ENCODE results near the gene ANKRD50. TPM values are rescaled to one million over a fixed set of nuclear protein-coding genes. Genes with fewer than 3 reads are reported as not detected.
A peak's percentile ranks its signal among the peaks of the same experiment; 100 is the strongest.

Gene ANKRD50, protein sequence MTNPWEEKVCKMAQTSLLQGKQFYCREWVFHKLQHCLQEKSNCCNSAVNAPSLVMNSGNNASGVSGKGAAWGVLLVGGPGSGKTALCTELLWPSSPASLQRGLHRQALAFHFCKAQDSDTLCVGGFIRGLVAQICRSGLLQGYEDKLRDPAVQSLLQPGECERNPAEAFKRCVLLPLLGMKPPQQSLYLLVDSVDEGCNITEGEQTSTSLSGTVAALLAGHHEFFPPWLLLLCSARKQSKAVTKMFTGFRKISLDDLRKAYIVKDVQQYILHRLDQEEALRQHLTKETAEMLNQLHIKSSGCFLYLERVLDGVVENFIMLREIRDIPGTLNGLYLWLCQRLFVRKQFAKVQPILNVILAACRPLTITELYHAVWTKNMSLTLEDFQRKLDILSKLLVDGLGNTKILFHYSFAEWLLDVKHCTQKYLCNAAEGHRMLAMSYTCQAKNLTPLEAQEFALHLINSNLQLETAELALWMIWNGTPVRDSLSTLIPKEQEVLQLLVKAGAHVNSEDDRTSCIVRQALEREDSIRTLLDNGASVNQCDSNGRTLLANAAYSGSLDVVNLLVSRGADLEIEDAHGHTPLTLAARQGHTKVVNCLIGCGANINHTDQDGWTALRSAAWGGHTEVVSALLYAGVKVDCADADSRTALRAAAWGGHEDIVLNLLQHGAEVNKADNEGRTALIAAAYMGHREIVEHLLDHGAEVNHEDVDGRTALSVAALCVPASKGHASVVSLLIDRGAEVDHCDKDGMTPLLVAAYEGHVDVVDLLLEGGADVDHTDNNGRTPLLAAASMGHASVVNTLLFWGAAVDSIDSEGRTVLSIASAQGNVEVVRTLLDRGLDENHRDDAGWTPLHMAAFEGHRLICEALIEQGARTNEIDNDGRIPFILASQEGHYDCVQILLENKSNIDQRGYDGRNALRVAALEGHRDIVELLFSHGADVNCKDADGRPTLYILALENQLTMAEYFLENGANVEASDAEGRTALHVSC (N-terminal part only)
- 15.5 TPM for polyA plus RNA-seq (2013, experiment 1 of 2)
- polyA plus RNA-seq (2013, experiment 2 of 2), result 17.6 TPM

- Histone ChIP-seq H3K36me3 (ENCODE audit: insufficient read depth, low read length) (peaks cover 17% of the 10 kb centered on the region), H3K27me3 (ENCODE audit: insufficient read depth, low read length) (no peaks in the 10 kb centered on the region), H3K9ac (ENCODE audit: low read depth, low read length) (peak within 1 kb of the TSS; percentile 92), H3K4me1 (ENCODE audit: insufficient read depth, low read length) (peaks cover 49% of the 10 kb centered on the region), H3K9me3 (ENCODE audit: insufficient read depth, low read depth, low read length) (no peaks in the 10 kb centered on the region), H3K4me3 (ENCODE audit: low read length) (peak within 1 kb of the TSS; percentile 97), H3K27ac (ENCODE audit: low read depth, low read length) (peak within 1 kb of the TSS; percentile 97)
- under 1% methylated on average over 77 of the region's 85 CpGs for WGBS
Measured at GRCh38 chr4:124712372-124713184, at the start of gene ANKRD50. Gene ANKRD50 (minus strand): TSS chr4:124712732. CDS start chr4:124710511, 2,221 bp downstream.

GRCh38 chr4:124757126-124757525 is 44.6 kb upstream of the ANKRD50 start:
- H3K4me3 ChIP-seq (ENCODE audit: low read length), result no peak overlapping the region
- H3K27me3 ChIP-seq (ENCODE audit: insufficient read depth, low read length), result no peaks in the 10 kb centered on the region
- 95% methylated on average over 1 of the region's 1 CpG for WGBS
- no peaks in the 10 kb centered on the region for H3K36me3 ChIP-seq (ENCODE audit: insufficient read depth, low read length)
- H3K4me1 ChIP-seq (ENCODE audit: insufficient read depth, low read length), result no peaks in the 10 kb centered on the region
- no peak overlapping the region for H3K27ac ChIP-seq (ENCODE audit: low read depth, low read length)
- H3K9ac ChIP-seq (ENCODE audit: low read depth, low read length), result no peak overlapping the region
- no peaks in the 10 kb centered on the region for H3K9me3 ChIP-seq (ENCODE audit: insufficient read depth, low read depth, low read length)

DNA sequence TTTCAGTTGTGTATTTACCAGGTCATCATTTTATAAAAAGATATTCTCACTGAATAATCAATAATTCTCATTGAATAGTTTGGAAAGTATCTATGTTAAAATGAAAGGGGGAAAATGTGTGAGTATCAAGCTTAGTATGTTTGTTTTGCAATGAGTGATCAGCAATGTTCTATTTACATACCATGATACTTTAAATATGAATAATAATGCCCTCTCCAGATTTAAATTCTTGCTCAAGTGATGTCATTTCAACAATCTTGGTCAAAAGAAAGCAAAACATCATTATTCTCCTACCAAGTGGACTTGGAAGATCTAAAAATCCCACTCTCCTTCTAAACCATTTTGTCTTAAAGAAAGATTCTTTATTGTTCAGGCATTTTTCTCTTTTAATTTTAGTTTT is 42.1 kb upstream of the ANKRD50 start:
- Histone ChIP-seq H3K9me3 (ENCODE audit: insufficient read depth, low read depth, low read length) (no peaks in the 10 kb centered on the region), H3K4me1 (ENCODE audit: insufficient read depth, low read length) (no peaks in the 10 kb centered on the region), H3K4me3 (ENCODE audit: low read length) (no peak overlapping the region), H3K27me3 (ENCODE audit: insufficient read depth, low read length) (no peaks in the 10 kb centered on the region), H3K27ac (ENCODE audit: low read depth, low read length) (no peak overlapping the region), H3K9ac (ENCODE audit: low read depth, low read length) (no peak overlapping the region), H3K36me3 (ENCODE audit: insufficient read depth, low read length) (no peaks in the 10 kb centered on the region)

DNA sequence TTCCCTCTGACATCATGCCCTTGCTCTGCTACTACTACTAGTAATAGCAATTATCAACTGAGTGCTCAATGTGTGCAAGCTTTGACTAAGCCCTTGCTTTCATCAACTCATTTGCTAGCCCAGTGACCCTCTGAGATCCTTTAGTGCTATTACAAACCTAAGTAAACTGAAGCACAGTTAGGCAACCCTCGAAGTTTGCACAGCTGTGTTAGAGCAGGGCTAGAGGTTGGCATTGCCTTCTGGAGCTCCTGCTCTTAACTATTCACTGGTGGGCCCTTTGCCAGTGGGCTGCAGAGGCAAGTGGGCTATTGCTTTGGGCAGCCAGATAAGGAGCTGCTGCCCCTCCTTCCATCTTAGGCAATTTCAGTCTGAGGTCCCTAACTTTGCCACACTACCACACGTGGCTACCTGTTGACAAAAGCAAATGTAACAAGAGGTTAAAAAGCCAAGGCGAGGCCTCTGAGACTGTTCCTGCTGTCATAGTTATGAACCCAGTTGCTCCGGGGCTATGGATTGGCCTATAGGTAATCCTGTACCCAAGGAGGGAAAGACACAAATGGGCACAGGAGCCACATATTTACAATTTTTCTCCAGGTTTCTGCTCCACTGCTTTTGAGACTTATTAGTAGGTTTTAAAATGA is 41.5 kb upstream of the ANKRD50 start:
- Histone ChIP-seq H3K4me3 (ENCODE audit: low read length) (no peak overlapping the region), H3K9me3 (ENCODE audit: insufficient read depth, low read depth, low read length) (no peaks in the 10 kb centered on the region), H3K4me1 (ENCODE audit: insufficient read depth, low read length) (no peaks in the 10 kb centered on the region), H3K27ac (ENCODE audit: low read depth, low read length) (no peak overlapping the region), H3K36me3 (ENCODE audit: insufficient read depth, low read length) (no peaks in the 10 kb centered on the region), H3K27me3 (ENCODE audit: insufficient read depth, low read length) (no peaks in the 10 kb centered on the region), H3K9ac (ENCODE audit: low read depth, low read length) (no peak overlapping the region)
- 84% methylated on average over 4 of the region's 4 CpGs for WGBS

GRCh38 chr4:124749421-124749820 is 36.9 kb upstream of the ANKRD50 start:
- no peaks in the 10 kb centered on the region for H3K36me3 ChIP-seq (ENCODE audit: insufficient read depth, low read length)
- 100% methylated on average over 2 of the region's 2 CpGs for WGBS
- no peak overlapping the region for H3K9ac ChIP-seq (ENCODE audit: low read depth, low read length)
- no peaks in the 10 kb centered on the region for H3K9me3 ChIP-seq (ENCODE audit: insufficient read depth, low read depth, low read length)
- H3K4me1 ChIP-seq (ENCODE audit: insufficient read depth, low read length), result no peaks in the 10 kb centered on the region
- no peaks in the 10 kb centered on the region for H3K27me3 ChIP-seq (ENCODE audit: insufficient read depth, low read length)
- H3K4me3 ChIP-seq (ENCODE audit: low read length), result no peak overlapping the region
- H3K27ac ChIP-seq (ENCODE audit: low read depth, low read length), result no peak overlapping the region

DNA sequence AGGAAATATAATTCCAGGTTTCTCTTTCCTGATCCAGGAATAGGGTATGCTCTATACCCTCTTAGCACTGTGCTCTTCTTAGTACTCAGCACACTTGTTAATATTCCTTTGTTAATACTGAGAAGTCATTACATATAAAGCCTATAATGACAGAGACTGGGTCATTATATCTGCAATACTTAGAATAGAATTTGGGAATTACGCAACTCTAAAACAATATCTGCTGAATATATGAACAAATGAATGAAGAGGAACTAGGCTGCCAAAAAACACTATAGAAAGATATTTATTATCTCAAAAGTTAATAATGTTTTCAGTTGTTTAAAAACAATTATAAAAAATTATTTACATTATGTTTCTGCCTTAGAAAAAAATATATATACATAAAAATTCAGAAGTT is 36.4 kb upstream of the ANKRD50 start:
- Histone ChIP-seq H3K27me3 (ENCODE audit: insufficient read depth, low read length) (no peaks in the 10 kb centered on the region), H3K4me3 (ENCODE audit: low read length) (no peak overlapping the region), H3K9ac (ENCODE audit: low read depth, low read length) (no peak overlapping the region), H3K36me3 (ENCODE audit: insufficient read depth, low read length) (no peaks in the 10 kb centered on the region), H3K27ac (ENCODE audit: low read depth, low read length) (no peak overlapping the region), H3K9me3 (ENCODE audit: insufficient read depth, low read depth, low read length) (no peaks in the 10 kb centered on the region), H3K4me1 (ENCODE audit: insufficient read depth, low read length) (no peaks in the 10 kb centered on the region)
- WGBS, result no CpG with 5 or more reads among the region's 1 CpG

DNA sequence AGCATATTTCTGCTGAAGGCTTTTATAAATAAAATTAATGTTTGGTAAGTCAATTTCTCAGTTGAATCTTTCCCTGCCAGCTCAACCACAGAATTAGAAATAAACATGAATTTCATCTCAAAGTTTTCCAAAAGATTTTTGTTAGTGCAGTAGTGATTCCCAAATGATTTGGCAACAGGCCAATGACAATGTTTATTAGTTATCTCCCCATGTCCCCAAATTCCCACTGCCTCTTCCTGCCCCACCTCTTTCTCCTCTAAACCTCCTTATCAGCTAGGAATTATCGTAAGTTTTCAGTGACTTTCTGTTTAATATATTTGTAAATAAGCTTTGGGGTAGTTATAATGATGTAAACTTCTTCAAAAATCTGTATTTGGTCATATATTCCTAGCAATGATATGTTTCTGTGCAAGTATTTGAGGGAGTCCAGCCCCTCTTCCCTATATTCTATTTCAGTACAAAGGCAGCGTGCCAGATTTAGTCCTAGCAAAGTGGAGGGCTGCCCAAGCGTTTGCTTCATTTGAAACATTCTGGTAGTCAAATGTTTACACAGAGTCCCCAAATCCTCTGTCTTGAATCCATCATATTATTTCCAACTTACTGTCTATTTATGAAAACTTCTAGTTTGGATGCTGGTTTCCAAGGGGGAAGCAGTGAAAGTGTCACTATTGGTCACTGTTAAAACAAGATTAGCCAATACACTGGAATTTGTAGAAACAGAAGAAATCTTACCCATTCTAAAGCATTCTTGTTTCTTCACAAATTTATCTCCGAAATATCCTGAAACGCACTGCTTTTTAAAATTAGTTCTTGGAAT is 33.7 kb upstream of the ANKRD50 start:
- 72% methylated on average over 5 of the region's 5 CpGs for WGBS

GRCh38 chr4:124743711-124744110 is 31.2 kb upstream of the ANKRD50 start:
- H3K9ac ChIP-seq (ENCODE audit: low read depth, low read length), result no peak overlapping the region
- no peaks in the 10 kb centered on the region for H3K27me3 ChIP-seq (ENCODE audit: insufficient read depth, low read length)
- 96% methylated on average over 5 of the region's 5 CpGs for WGBS
- H3K4me3 ChIP-seq (ENCODE audit: low read length), result no peak overlapping the region
- no peaks in the 10 kb centered on the region for H3K36me3 ChIP-seq (ENCODE audit: insufficient read depth, low read length)
- no peaks in the 10 kb centered on the region for H3K9me3 ChIP-seq (ENCODE audit: insufficient read depth, low read depth, low read length)
- peaks cover 16% of the 10 kb centered on the region for H3K4me1 ChIP-seq (ENCODE audit: insufficient read depth, low read length)
- no peak overlapping the region for H3K27ac ChIP-seq (ENCODE audit: low read depth, low read length)

More for the DNA sequence above, 33.7 kb upstream of the ANKRD50 start:
- Histone ChIP-seq H3K9ac (ENCODE audit: low read depth, low read length) (no peak overlapping the region), H3K36me3 (ENCODE audit: insufficient read depth, low read length) (no peaks in the 10 kb centered on the region), H3K9me3 (ENCODE audit: insufficient read depth, low read depth, low read length) (no peaks in the 10 kb centered on the region), H3K4me1 (ENCODE audit: insufficient read depth, low read length) (no peaks in the 10 kb centered on the region), H3K27me3 (ENCODE audit: insufficient read depth, low read length) (no peaks in the 10 kb centered on the region), H3K27ac (ENCODE audit: low read depth, low read length) (no peak overlapping the region), H3K4me3 (ENCODE audit: low read length) (no peak overlapping the region)

DNA sequence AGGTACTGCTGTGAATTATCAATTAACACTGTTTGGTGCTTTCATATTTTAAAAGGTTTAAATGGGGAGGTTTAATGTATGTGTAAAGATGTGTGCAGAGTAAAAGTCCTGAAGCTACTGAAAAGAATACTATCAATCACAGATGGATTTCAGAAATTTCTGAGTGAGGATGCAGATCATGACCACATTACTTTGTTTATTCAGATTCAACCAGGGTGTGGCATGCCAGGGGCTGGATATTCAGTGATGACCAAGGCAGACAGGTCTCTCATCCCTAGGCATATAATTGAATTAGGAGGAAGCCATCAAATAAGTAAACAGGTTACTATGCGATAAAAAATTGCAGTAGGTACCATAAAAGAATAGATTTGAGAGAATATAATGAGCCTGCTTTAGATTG is 28.0 kb upstream of the ANKRD50 start:
- 96% methylated on average over 1 of the region's 1 CpG for WGBS
- Histone ChIP-seq H3K27ac (ENCODE audit: low read depth, low read length) (no peak overlapping the region), H3K9me3 (ENCODE audit: insufficient read depth, low read depth, low read length) (no peaks in the 10 kb centered on the region), H3K4me3 (ENCODE audit: low read length) (no peak overlapping the region), H3K27me3 (ENCODE audit: insufficient read depth, low read length) (no peaks in the 10 kb centered on the region), H3K4me1 (ENCODE audit: insufficient read depth, low read length) (peaks cover 23% of the 10 kb centered on the region), H3K36me3 (ENCODE audit: insufficient read depth, low read length) (no peaks in the 10 kb centered on the region), H3K9ac (ENCODE audit: low read depth, low read length) (no peak overlapping the region)

GRCh38 chr4:124738994-124739393 is 26.5 kb upstream of the ANKRD50 start:
- Histone ChIP-seq H3K4me1 (ENCODE audit: insufficient read depth, low read length) (peaks cover 23% of the 10 kb centered on the region), H3K27ac (ENCODE audit: low read depth, low read length) (peak overlapping the region; percentile 53; the same call in 1 of the 2 replicates), H3K4me3 (ENCODE audit: low read length) (no peak overlapping the region), H3K9ac (ENCODE audit: low read depth, low read length) (no peak overlapping the region), H3K36me3 (ENCODE audit: insufficient read depth, low read length) (no peaks in the 10 kb centered on the region), H3K27me3 (ENCODE audit: insufficient read depth, low read length) (no peaks in the 10 kb centered on the region), H3K9me3 (ENCODE audit: insufficient read depth, low read depth, low read length) (no peaks in the 10 kb centered on the region)
